G401.6 (cell line): Measurements from ENCODE around the gene FAM20C.
"Not testable (repeated sequence)": the region's sequence is repeated elsewhere in the genome, so short reads cannot be mapped to it uniquely, and the experiment has no call there.

ENCODE experiments used
- FAIRE-seq: peaks from 2 replicates; lab custom pipeline; 2012; peaks lifted over from hg19 to GRCh38; lab: Jason Lieb, UNC

FAM20C gene

GRCh38 chr7:174716-175115 is 17.7 kb upstream of the FAM20C start:
- FAIRE-seq = no peak

- no peak for FAIRE-seq
Measured at GRCh38 chr7:175955-176354, 16.4 kb upstream of the FAM20C start.

- FAIRE-seq = no peak
Measured at GRCh38 chr7:176381-176780, 16.0 kb upstream of the FAM20C start.

- FAIRE-seq = no peak
Measured at GRCh38 chr7:176786-177459, 15.4 kb upstream of the FAM20C start.

- FAIRE-seq = no peak
Measured at GRCh38 chr7:178444-178843, 13.9 kb upstream of the FAM20C start.

- FAIRE-seq = no peak
Measured at GRCh38 chr7:179209-179681, 13.1 kb upstream of the FAM20C start.

- no peak for FAIRE-seq
Measured at GRCh38 chr7:179948-180694, 12.2 kb upstream of the FAM20C start.

- no peak for FAIRE-seq
Measured at GRCh38 chr7:181738-182137, 10.6 kb upstream of the FAM20C start.

GRCh38 chr7:182502-182901 is 9.9 kb upstream of the FAM20C start:
- not testable (repeated sequence) for FAIRE-seq

GRCh38 chr7:183496-184292 is 8.7 kb upstream of the FAM20C start:
- FAIRE-seq = no peak

GRCh38 chr7:184294-185264 is 7.8 kb upstream of the FAM20C start:
- FAIRE-seq = no peak

- no peak for FAIRE-seq
Measured at GRCh38 chr7:186516-187113, 5.8 kb upstream of the FAM20C start.

- no peak for FAIRE-seq
Measured at GRCh38 chr7:187227-187927, 5.0 kb upstream of the FAM20C start.

- FAIRE-seq = no peak
Measured at GRCh38 chr7:188174-188573, 4.2 kb upstream of the FAM20C start.

- FAIRE-seq = no peak
Measured at GRCh38 chr7:188727-189500, 3.5 kb upstream of the FAM20C start.

- no peak for FAIRE-seq
Measured at GRCh38 chr7:189719-190118, 2.7 kb upstream of the FAM20C start.

GRCh38 chr7:190196-190595 is 2.2 kb upstream of the FAM20C start:
- FAIRE-seq = no peak

- FAIRE-seq = no peak
Measured at GRCh38 chr7:191105-191980, 1.0 kb upstream of the FAM20C start.
